HG03025 (cell line): Measurements from ENCODE around the gene MAPRE3.

Source experiments
- ATAC-seq: cut with Tn5 transposase; IDR thresholded peaks from one replicate; pipeline ENCODE4 v1.9.1; 2021; ENCODE audit warnings: mild to moderate bottlenecking, moderate library complexity; ENCODE audit not compliant: unreplicated experiment, low FRiP score

MAPRE3 gene

GRCh38 chr2:26948800-26949199 lies 21.6 kb upstream of the MAPRE3 start:
- ATAC-seq = no peak

DNA sequence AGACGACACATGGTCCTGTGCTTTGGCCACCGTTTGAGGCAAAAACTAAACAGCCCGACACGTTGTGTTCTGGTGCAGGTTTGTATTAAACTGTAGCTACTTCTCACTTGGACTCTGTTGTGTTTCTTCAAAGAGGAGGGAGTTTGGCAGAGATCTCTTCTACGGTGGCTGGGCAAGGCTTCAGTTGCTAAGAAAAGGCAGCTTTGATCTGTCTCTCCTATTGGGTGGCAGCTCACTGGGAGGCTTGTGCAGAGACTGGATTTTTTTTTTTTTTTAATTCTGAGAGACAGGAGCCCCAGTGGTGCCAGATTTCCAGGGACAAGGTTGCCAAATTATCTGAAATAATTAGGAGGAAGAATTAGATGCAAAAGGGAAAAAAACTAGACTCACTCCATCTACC lies 20.2 kb upstream of the MAPRE3 start:
- ATAC-seq = no peak

DNA sequence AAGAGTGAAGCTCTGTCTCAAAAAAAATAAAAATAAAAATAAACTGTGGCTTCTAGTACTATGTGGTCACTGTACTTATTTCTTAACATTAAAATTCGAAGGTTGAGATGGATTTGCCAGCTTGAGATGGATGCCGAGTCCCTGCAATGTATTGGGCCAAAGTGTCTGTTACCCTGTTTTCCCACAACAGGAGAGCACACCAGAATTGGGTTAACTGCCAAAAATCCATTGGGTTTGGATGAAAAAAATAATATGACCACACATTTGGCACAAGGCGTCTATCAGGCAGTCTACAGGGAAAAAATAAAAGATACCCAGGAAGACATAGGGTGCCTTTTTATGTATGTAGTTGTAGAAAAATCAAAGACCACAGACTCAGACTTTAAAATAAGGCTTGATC lies 19.2 kb upstream of the MAPRE3 start:
- ATAC-seq = no peak

DNA sequence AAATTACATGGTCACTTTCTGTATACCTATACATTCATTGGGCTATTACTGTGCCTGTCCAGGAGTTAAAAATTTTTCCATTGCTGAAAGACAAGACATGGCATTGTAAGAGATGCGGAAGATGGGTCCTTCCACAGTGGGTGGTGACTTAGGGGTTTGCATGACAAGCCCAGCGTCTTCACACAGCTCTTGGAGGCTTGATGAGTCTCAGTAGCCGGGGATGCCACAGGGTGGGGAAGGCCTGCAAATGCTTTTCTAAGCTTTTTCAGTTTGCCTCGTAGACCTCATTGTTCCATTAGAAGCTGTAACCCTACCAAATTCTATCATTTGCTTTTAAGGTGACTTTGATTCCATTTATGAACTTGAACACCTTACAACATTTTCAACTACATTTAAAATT lies 18.1 kb upstream of the MAPRE3 start:
- ATAC-seq = no peak

DNA sequence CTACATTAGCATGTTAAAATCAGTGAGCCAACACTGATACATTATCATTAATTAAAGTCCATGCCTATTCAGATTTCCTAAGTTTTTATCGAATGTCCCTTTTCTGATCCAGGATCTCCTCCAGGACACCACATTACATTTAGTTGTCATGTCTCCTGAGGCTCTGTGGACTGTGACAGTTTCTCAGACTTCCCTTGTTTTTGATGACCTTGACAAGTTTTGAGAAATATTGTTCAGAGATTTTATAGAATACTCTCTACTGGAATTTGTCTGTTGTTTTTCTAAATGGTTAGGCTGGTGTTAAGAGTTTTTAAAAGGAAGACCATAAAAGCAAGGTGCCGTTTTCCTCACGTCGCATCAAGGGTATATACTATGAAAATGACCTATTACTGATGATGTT lies 16.3 kb upstream of the MAPRE3 start:
- ATAC-seq = no peak

- ATAC-seq = no peak
Measured at GRCh38 chr2:26957041-26957440, 13.4 kb upstream of the MAPRE3 start.

GRCh38 chr2:26957534-26957933 lies 12.9 kb upstream of the MAPRE3 start:
- no peak for ATAC-seq

- no peak for ATAC-seq
Measured at GRCh38 chr2:26959331-26959730, 11.1 kb upstream of the MAPRE3 start.

- ATAC-seq = no peak
Measured at GRCh38 chr2:26964446-26965130, 5.8 kb upstream of the MAPRE3 start.

GRCh38 chr2:26968001-26968400 lies 2.4 kb upstream of the MAPRE3 start:
- ATAC-seq = no peak

- ATAC-seq = no peak
Measured at GRCh38 chr2:26969077-26969844, 1.2 kb upstream of the MAPRE3 start.

DNA sequence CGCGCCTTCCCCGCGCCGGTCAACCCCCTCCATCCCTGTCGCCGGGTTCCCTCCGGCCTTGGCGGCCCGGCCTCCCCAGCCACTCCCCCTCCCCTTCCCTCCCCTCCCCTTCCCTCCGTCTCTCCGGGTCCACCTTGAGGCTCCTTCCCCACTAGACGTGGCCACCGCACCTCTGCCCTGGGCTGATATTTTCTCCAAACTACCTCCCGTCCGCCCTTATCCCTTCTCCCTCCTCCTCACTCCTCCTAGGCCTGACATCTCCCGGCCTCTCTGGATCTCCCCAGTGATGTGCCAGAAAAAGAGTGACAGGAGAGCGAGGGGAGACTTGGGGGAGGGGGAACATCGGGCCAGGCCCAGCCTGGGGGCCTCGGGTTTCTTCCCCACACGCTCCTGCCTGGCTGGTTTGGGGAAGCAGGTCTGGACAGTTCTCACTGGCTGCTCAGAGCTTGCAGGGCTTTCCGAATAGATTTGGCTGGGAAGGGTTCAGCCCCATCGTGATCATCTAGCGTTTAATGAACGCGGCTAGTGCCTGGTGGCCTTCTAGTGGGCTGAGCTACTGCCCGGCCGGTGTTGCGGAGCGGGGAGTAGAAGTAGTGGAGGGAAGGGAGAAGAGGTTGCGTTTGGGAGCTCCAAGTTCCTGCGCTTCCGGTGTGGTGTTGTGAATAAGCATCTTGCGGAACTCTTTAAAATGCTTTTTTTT lies 641 bp downstream of the MAPRE3 start:
- no peak for ATAC-seq

DNA sequence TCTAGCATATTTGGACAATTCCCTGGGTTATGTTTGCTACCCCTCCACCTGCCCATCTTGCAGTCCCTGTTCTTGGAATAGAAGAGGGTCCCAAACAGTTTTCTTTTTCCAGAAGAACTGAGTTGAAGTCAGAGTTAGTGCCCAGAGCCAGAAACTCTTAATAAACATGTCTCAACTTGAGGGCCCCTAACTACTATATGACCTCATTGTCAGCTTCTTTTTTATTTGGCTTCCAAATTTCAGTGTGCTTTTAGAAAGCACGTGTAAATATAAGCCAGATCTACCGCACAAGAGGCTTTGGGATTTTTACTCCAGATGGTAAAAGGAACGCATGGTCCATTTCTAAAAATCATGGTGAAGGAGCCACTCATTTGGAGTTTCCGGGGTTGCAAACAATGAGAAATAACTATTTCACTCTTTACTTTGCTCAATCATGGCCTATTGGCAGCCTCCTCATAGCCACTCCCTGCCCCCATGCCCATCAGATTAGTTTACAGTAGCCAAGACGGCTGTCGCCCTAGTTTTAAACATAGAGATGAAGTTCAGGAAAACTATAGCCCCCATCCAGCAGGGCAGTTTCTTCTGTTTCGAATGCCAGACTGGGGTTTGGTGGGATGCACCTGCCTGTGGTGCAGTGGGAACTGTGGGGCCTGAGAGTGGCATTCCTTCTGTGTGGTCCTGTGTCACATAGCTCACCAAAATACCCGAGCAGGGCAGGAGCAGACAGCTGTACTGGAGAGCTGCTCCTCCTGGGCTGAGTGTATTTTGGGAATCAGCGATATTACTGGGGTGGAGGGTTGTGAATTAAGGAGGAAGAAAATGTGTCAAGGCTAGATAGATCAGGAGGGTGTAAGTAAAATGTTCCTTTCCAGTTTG lies 1.7 kb downstream of the MAPRE3 start:
- ATAC-seq = no peak

DNA sequence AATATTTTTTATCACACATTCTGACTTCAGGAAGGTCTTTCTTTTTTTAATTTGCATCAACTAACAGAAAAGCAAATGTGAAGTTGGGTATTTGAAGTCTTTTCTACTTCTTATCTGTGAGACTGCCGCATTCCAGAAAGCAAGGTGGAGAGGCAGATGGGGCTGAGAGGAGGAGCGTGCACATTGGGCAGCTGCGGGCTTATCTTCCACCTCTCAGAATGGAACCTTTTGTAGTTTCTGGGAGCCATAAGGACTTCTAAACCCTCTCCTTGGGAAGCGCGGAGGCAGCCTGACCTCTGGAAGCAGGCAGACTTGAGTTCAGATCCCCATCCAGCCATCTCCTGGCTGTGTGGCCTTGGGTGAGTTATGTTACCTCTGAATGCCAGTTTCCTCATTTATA lies 3.9 kb downstream of the MAPRE3 start:
- no peak for ATAC-seq

GRCh38 chr2:26975102-26975501 lies 4.7 kb downstream of the MAPRE3 start:
- ATAC-seq = no peak

- no peak for ATAC-seq
Measured at GRCh38 chr2:26975656-26976055, 5.2 kb downstream of the MAPRE3 start.

DNA sequence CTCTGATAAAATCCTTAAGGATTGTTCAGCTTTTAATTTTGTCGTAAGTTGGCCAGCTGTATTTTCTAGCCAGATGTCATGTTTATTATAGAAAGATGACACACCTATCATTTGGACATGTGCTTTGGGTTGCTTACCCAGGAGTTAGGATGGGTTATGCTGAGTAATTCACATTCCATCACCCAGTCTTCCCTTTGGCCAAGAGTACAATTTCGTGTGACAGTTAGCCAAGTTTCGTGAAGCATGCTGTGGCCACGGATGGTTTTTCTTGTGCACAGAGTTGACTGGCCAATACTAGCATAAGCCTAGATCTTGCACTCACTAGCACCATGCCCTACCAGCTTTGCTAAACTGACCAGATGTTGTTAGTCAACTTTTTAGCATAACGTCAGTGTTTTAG lies 5.8 kb downstream of the MAPRE3 start:
- ATAC-seq = no peak

GRCh38 chr2:26977012-26977411 lies 6.6 kb downstream of the MAPRE3 start:
- no peak for ATAC-seq

DNA sequence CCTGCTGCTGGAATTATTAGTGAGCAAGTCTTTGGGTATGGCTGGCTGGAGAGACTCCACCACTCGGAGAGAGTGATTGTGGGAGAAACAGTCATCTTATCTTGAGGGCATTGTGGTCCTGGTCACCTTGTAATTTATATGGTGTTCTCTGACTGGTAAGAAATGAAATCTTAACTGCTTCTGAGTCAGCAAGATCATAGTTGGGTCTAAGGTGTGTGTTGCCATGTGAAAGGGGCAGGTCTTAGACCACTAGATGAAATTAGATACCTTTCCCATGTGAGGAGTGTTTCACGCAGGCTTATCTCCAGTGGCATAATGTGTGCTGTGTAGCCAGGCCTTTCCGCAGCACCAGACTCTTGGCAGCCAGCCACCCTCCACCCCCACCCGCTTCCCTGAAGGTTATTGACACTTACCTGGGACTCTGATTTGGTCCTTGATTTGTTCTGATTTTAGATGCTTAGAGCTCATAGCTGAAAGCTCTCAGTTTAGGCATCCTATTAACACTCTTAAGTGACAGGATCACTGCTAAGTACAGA lies 7.7 kb downstream of the MAPRE3 start:
- ATAC-seq = no peak

- no peak for ATAC-seq
Measured at GRCh38 chr2:26979741-26980140, 9.3 kb downstream of the MAPRE3 start.
